Measurements from ENCODE around the gene CPNE6. TPM values are rescaled to one million over a fixed set of nuclear protein-coding genes. Genes with fewer than 3 reads are reported as not detected.

Gene CPNE6
- total and polyA plus RNA-seq, 2 of the 8 experiments (the other 6 are each of a cell fraction or from before 2014, with no cell fraction given): 0.05 TPM; not detected in 1

DNA sequence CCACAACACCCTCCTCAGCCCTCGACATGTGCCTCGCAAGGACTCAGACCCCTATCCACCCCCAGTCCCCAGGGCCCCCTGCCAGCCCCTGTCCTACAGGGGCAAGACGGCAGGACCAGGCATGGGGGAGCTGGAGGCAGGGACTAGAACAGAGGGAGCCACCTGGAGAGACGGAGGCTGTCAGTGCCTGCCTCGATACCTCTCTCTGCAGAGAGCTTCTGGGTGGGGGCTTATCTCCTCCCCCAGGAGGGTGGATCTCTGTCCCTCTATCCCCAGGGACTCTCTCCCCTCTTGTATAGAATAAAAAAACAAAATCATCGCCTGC, 2.0 kb upstream of the CPNE6 start:
- Histone ChIP-seq H2AFZ (ENCODE audit: low read length) (no peak overlapping the region), H2BK20ac (ENCODE audit: low read length) (no peak overlapping the region), H4K8ac (ENCODE audit: extremely low read depth, insufficient read depth, low read length) (no peak overlapping the region), H3K18ac (ENCODE audit: extremely low read depth, low read length) (no peak overlapping the region), H3K14ac (ENCODE audit: insufficient read length) (no peak overlapping the region), H3K4me1 (replicated peaks in 1 of 4; ENCODE audit: control insufficient read depth in 3 of 4, insufficient read depth in 4 of 4, low read length in 3 of 4) (no peaks in the 10 kb centered on the region), H3K9me3 (ENCODE audit: insufficient read depth in 2 of 2, low read depth in 1 of 2, low read length in 1 of 2) (no peaks in the 10 kb centered on the region), H4K5ac (ENCODE audit: insufficient read length, low read depth, low read length) (no peak overlapping the region), H2AK5ac (ENCODE audit: low read depth, low read length) (no peak overlapping the region), H3K27ac (ENCODE audit: low read depth, low read length) (no peak overlapping the region), H3K36me3 (ENCODE audit: control insufficient read depth in 2 of 4, insufficient read depth in 4 of 4, low read length in 3 of 4) (no peaks in the 10 kb centered on the region), H2BK120ac (replicated peaks; ENCODE audit: low read depth, low read length) (no peak overlapping the region), H3K79me2 (ENCODE audit: control insufficient read depth in 1 of 2, insufficient read depth in 2 of 2, low read length in 2 of 2) (no peaks in the 10 kb centered on the region), H3K23ac (ENCODE audit: insufficient read length) (no peak overlapping the region), H2BK5ac (ENCODE audit: low read depth, low read length) (no peak overlapping the region), H4K20me1 (replicated peaks in 1 of 2; ENCODE audit: control insufficient read depth in 1 of 2, insufficient read depth in 2 of 2, low read length in 2 of 2) (no peaks in the 10 kb centered on the region), H2BK12ac (ENCODE audit: low read depth, low read length) (no peak overlapping the region), H3K4me2 (ENCODE audit: insufficient read depth in 1 of 2, low read depth in 2 of 2, low read length in 2 of 2) (no peak overlapping the region), H3K4me3 (ENCODE audit: extremely low read depth in 1 of 4, insufficient read depth in 2 of 4, low read depth in 3 of 4, low read length in 4 of 4) (no peak overlapping the region), H3K23me2 (ENCODE audit: low read depth, low read length) (no peaks in the 10 kb centered on the region), H2BK15ac (ENCODE audit: low read length) (no peak overlapping the region), H4K91ac (replicated peaks; ENCODE audit: insufficient read length, low read length) (no peak overlapping the region), H3K79me1 (ENCODE audit: low read depth, low read length) (no peaks in the 10 kb centered on the region), H3K4ac (replicated peaks; ENCODE audit: insufficient read length, low read depth, low read length) (no peak overlapping the region), H3K56ac (replicated peaks; ENCODE audit: insufficient read length, low read depth, low read length) (no peak overlapping the region), H3K9ac (replicated peaks in 1 of 4; ENCODE audit: extremely low read depth in 1 of 4, low read depth in 3 of 4, low read length in 3 of 4) (no peak overlapping the region), H3K27me3 (replicated peaks in 1 of 4; ENCODE audit: control insufficient read depth in 3 of 4, extremely low read depth in 1 of 4, insufficient read depth in 3 of 4, low read length in 3 of 4) (no peaks in the 10 kb centered on the region; a peak in 1 of 7 replicates)
- POLR2A ChIA-PET (ENCODE audit: partially characterized antibody): interaction anchor here (1.0 to 27.2 kb wide), 6 partner anchors 11 to 92 kb away, joined by 4 to 626 read pairs (median 11); partner anchors contain the start of genes CARMIL3, IRF9 and PCK2
- 93% methylated on average over 4 of the region's 6 CpGs; no CpG with 5 or more reads in 1 of the 2 experiments for WGBS, 2 experiments (ENCODE audit: extremely low coverage in 1 of 2, insufficient coverage in 1 of 2, insufficient read length in 1 of 2, insufficient replicate concordance in 2 of 2, low coverage in 1 of 2, low lambda C conversion rate in 2 of 2, missing lambda C conversion rate in 1 of 2)
- TF ChIP-seq JUND (IDR thresholded peaks at IDR 0.05; ENCODE audit: low read length) (no peak), HDAC6 (IDR thresholded peaks at IDR 0.05; ENCODE audit: low read depth, low read length) (no peak), BACH1 (IDR thresholded peaks at IDR 0.05; ENCODE audit: low read length) (no peak), SP1 (IDR thresholded peaks at IDR 0.05; ENCODE audit: low read depth, low read length) (no peak), KDM4A (IDR thresholded peaks at IDR 0.05; ENCODE audit: low read depth, low read length, severe bottlenecking) (no peak), BRCA1 (IDR thresholded peaks at IDR 0.05; ENCODE audit: low read depth, low read length) (no peak), CTBP2 (IDR thresholded peaks at IDR 0.05; ENCODE audit: borderline replicate concordance, insufficient read depth, insufficient read length, low read length) (no peak), NRF1 (IDR thresholded peaks at IDR 0.05; ENCODE audit: low read depth, low read length) (no peak), TAF7 (optimal IDR thresholded peaks at IDR 0.05; ENCODE audit: borderline replicate concordance, low read depth, low read length) (no peak)
- TF ChIP-seq, protein P1, sequence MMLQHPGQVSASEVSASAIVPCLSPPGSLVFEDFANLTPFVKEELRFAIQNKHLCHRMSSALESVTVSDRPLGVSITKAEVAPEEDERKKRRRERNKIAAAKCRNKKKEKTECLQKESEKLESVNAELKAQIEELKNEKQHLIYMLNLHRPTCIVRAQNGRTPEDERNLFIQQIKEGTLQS (IDR thresholded peaks at IDR 0.05; ENCODE audit: insufficient read depth, low read depth, low read length): no peak
- CTCF ChIA-PET (ENCODE audit: partially characterized antibody): interaction anchor here (1.0 to 23.8 kb wide), 9 partner anchors 8 to 116 kb away, joined by 3 to 316 read pairs (median 3); partner anchors contain the start of genes DHRS4, IRF9 and PCK2
- DNase-seq (ENCODE audit: low read depth in 1 of 2, low spot score in 2 of 2): no peak
- no peak for FAIRE-seq

Measured in H1 (cell line).